Endothelial cell of hepatic sinusoid (primary cell): Measurements from ENCODE around the gene ENTPD8.
"Not testable (repeated sequence)": the region's sequence is repeated elsewhere in the genome, so short reads cannot be mapped to it uniquely, and the experiment has no call there.

ENCODE experiments used
- in situ Hi-C: cut with HindIII; loops from 2 replicates; pipeline ENCODE4 v1.10.0; 2017; ENCODE audit warnings: low sequenced_read_pairs

ENTPD8 gene

DNA sequence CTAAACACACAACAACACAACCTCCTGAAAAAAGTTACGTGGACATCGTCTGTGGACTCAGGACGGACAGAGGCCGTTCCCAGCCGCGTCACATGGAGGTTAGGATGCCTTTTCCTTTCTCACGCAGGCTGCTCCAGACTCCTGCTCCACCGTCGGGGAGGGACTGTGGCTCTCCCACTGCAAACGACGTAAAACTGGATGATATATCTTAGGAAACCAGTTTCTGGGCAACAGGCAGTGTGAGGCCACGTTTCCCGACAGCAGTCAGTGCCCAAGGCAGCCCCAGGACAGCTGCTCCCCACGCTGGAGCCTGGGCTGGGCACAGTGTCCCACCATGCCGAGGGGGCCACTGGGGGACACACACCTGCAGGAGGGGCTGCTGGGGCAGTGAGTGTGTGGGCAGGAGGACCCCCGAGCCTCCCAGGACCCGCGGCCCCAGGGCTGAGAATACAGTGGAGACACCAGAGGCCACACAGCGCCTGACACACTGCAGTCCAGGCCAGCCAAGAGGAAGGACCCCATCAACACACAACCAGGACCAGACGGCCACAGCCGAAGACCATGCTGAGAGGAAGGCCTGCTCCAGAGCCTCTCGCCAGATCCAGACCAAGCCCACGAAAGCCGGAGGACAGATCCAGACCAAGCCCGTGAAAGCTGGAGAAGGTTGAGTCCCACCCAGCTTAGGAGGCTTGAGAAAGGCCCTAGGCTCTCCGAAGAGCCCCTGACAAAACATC, 44.4 kb downstream of the ENTPD8 start:
- in situ Hi-C loops = no loop called here

DNA sequence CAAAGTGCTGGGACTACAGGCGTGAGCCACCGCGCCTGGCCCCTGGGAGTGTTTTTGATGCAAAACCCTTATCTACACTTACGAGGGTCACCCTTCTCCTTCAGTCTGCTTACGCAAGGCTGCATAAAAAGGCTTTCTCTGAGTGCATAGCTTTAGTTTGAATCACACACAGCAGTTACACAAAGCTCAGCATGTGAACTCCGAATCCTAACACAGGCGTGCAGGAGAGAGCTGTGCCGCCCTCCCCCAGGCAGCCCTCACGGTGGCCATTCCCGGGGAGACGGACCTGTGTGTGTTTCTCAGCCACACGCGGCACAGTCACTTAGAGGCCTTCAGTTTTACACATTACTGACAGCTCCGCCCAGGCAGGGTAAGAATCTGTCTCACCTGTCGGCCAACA, 44.9 kb downstream of the ENTPD8 start:
- in situ Hi-C loops = no loop called here

DNA sequence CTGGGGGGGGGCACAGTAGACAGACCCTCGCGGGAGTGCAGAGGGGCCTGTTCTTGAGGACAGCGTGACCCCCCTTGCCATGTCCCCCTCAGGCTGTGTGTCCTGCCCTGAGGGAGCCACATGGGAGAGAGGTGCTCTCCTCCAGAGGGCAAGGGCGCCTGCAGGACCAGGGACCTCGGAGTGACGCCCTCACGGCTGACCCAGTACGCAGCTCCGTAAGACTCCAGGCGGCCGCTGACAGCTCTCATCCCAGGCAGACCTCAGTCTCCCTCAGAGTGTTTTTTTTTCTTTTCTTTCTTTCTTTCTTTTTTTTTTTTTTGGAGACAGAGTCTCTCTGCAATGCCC, 45.5 kb downstream of the ENTPD8 start:
- in situ Hi-C loops = no loop called here

DNA sequence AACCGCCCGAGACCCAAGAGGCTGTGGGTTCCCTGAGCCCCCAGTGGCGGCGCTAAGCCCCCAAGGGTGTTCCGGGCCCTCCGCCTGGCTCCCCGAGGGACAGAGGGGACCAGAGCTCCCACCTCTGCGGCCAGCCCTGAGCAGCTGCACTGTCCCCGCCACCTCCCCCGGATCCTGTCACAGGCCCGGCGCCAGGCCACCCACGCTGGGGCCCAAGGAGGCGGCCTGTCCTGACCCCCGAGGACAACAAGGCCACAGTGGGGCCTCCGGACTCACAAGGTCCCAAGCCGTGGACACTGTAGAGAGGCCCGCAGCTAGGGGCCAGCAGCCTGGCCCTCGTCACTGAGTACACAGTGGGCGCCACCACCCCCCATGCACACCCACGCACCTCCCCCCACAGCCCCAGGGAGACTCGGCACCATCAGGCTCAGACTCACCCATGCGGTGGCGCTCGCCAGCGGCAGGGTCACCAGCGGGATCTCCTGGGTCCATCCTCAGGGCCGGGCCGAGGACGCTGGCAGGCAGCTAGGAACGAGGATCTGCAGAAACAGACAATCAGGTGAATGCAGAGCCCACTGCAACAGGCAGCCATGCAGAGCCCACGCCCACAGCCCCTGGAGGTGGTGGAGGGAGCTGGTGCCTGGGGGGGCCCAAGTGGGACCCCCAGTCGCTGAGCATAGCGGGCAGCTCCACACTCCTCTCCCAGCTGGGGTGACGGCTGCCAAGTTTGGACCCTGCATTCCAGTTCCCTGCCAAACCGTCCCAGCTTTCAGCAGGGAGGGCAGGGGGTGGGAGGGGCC, 46.1 kb downstream of the ENTPD8 start:
- in situ Hi-C loops = no loop called here

- in situ Hi-C loops = no loop called here
Measured at GRCh38 chr9:137393176-137394150, 47.7 kb downstream of the ENTPD8 start.

DNA sequence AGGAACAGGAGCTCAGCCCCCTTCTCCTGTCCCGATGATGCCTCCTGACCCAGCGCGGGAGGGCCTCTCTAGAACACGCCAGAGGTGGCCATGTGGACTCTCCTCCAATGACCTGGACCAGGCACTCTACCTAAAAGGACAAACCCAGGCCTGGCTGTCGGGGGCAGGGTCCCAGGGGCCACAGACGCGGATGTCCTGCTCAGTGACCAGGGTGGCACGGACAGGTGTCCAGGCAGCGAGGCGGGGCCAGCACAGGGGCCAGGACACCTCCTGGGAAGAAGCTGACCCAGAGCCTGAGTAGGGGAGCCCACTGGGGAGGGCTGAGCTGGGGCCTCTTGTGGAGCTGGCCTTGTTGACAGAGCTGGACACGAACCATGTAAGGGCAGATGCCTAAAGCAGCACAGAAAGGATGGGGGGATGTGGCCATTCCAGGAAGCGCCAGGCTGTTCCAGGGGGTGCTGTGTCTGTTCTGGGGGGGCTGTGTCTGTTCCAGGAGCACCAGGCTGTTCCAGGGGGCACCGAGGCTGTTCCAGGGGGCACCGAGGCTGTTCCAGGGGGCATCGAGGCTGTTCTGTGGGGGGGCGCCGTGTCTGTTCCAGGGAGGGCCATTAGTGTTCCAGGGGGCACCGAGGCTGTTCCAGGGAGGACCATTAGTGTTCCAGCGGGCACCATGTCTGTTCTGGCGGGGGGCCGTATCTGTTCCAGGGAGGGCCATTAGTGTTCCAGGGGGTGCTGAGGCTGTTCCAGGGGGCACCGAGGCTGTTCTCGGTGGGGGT, 48.7 kb downstream of the ENTPD8 start:
- in situ Hi-C loops = no loop called here

- in situ Hi-C loops = no loop called here
Measured at GRCh38 chr9:137391411-137391754, 49.8 kb downstream of the ENTPD8 start.

DNA sequence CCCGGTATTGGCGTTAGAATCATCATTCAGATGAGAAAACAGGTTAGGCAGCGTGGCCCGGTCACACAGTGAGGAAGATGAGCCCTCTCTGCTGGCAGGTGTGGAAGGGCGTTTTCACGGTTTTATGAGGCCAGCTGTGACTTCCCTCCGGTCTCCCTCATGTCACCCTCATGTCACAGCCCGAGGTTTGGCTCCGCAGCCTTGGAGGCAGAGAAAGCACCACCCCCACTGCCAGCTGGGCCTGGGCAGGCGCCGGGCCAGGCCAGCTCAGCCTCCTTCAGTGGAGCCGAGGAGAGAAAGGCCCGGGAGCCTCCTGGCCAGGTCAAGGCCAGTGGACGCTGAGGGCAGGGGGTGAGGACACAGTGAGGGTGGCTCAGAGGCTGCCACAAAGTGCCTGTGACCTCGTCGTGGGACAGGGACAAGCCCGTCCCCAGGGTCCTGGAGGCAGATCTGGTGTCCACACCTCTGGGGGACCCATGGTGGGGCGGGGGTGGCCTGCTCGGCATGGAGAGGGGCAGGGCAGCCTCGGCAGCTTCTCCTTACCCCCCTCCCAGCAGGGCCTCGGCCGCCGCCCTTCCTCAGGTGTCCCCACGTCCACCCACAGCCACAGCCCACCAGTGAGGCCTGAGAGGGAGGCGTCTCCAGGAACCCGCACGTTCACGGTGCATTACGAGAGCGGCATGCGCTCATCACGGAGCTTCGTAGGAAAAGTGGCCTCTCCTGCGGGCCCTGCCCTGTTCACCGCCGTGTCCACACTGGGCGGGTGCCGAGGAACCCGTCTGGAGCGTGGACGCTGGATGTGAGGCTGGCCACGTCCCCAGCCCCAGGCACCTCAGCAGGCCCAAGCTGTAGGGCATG, 50.4 kb downstream of the ENTPD8 start:
- in situ Hi-C loops = no loop called here

GRCh38 chr9:137389428-137389746, 51.8 kb downstream of the ENTPD8 start:
- in situ Hi-C loops = no loop called here

DNA sequence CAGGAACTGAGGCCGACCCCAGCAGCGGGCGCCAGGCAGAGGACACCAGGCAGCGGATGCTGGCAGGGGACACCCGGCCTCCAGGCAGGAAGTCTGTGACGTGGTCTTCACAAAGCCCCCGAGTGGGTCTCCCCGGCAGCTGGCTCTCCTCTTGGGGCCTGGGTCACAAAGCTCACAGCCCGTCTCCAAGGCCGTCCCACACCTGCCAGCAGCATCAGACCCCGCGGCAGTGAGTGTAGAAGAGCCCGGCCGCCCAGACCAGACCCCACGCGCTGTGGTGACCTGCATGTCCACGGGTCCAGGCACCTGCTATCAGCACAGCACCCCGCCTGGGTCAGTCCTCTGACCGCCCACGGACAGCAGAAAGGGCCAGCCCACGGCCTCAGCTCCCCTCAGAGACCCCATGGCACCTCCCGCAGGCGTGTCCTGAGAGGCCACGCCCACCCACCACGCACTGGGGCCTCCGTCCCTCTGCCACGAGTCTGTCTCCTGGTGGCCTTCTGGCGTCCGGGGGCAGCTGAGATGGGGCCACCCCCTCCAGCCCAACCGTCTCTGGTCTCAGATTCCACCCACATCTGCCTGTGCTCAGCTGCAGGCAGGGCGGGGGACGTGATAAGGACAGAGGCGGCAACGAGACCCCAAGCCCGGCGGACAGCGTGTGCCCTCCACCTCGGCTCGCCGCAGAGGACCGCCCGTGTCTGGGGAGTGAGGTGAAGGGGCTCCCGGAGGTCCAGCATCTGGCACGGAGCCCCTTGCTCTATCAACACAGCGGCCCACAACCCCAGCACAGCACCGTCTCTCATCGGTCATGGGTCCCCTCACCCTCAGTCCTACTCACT, 52.3 kb downstream of the ENTPD8 start:
- in situ Hi-C loops = no loop called here

GRCh38 chr9:137387891-137388560, 53.1 kb downstream of the ENTPD8 start:
- in situ Hi-C loops = no loop called here

GRCh38 chr9:137387114-137387890, 53.9 kb downstream of the ENTPD8 start:
- in situ Hi-C loops = no loop called here

GRCh38 chr9:137386507-137387113, 54.5 kb downstream of the ENTPD8 start:
- in situ Hi-C loops = not testable (repeated sequence)

DNA sequence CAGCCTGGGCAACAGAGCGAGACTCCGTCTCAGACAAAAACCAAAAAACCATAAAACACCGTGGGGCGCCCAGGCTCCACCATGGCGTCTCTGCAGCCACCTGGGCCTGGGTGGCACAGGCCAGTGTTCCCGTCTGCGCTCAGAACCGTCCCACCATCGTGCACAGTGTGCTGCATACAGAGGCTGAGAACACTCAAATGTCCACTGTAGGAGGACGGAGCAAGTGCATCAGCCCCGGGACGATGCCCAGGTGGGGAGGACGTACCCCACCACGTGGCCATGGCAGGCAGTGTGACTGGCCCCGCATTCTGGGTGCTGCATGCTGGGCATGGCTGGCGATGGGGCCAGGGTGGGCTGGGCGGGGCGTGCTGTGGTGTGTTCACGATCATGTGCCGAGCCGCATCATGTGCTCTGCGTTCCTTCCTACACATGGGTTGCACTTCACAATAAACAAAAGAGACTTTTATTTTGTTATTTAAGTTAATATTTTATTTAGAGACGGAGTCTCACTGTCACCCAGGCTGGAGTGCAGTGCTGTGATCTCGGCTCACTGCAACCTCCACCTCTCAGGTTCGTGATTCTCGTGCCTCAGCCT, 56.0 kb downstream of the ENTPD8 start:
- in situ Hi-C loops = no loop called here
